DMS53 treated with DMSO at 0.1 percent for 48 hours (cell line): ENCODE measurements around the gene PIK3CA.
"Not testable (repeated sequence)": the region's sequence is repeated elsewhere in the genome, so short reads cannot be mapped to it uniquely, and the experiment has no call there.

Source experiments
- DNase-seq: peaks from one replicate; lab custom pipeline; 2025; ENCODE audit not compliant: unreplicated experiment; lab: John Stamatoyannopoulos, UW

Gene PIK3CA

DNA sequence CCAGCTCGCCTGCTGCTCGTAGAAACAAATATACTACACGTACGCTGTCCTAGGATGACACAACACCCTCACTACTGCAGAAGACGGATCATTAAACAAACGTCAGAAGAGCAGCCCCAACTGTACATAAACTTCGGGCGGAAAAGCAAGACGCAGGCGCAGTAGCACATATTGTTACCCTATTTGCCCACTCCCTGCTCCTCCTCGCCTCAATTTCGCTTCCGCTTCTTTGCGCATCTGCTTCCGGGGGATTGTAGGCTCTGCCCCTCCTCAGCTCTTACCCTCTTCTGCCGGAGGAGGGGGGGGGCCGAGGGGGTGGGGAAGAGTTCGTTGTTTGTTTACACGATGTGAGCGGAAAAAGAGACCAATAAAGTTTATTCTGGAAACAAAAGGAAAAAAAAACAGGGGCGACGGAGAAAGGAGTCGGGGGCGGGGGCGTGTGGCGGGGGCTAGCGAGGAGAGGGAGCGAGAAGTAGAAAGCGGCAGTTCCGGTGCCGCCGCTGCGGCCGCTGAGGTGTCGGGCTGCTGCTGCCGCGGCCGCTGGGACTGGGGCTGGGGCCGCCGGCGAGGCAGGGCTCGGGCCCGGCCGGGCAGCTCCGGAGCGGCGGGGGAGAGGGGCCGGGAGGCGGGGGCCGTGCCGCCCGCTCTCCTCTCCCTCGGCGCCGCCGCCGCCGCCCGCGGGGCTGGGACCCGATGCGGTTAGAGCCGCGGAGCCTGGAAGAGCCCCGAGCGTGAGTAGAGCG lies at the start of gene PIK3CA:
PIK3CA (plus strand) TSS at position 485 of the 743 bp plus-strand sequence. CDS start 50,469 bp downstream, outside the sequence.
- DNase-seq, result peak; percentile 88

DNA sequence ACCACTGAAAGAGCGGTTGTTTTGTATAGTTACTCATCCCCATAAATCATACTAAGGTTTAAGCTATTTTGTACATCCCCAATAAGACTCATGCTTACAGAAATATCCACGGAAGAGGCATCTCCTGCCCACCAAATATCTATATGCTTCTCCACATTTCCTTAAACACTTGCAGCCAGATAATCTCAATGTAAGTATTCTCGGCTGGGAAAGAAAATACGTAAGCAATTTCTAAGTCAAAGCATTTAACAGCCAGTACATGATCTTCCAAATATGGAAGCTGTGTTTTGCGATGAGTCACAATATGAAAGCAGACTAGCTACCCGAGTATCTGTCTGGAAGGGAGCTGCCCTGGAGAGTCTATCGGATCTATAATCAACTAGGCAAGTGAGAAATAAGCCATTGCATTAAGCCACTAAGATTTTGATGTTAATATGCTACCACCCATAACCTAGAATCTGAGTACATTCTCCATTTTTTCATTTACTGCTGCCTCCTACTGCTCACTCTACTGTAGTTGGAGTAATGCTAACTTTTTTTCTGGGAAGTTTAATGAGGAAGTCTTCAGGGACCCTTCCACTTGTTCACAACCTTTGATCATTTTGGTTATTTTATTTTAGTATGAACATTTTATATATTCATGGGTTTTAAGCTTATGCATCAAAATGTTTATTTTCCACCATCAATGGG lies 49.6 kb upstream of the PIK3CA start:
- no peak for DNase-seq

DNA sequence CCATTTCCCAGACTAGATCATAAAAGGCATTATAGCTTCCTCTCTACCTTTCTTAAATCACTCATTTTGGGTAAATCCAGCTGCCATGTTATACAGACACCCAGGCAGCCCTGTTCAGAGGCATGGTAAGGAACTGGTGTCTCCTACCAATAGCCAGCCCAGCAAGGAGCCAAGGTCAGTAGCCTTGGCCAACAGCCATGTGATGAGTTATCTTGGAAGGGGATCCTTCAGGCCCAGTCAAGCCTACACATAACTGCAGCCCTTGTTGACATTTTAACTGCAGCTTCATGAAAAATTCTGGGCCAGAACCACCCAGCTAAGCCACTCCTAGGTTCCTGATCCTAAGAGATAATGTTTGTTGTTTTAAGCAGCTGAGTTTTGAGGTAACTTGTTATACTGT lies 47.5 kb upstream of the PIK3CA start:
- no peak for DNase-seq

DNA sequence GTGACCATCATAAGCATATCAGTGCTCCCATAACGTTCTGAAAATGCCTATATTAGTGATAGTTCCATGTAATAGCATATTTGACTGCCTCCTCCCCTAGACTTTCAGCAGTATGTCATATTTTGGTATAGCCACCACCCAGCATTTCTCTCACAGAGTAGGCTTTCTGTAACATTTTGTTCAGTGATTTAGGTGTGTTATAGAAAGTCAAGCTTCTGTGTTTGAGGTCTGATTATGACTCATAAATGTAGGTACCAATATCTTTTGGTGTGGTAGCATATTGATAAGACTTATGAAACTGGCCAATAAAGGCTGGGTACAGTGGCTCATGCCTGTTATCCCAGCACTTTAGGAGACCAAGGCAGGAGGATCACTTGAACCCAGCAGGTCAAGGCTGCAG lies 42.3 kb upstream of the PIK3CA start:
- DNase-seq, result no peak

DNA sequence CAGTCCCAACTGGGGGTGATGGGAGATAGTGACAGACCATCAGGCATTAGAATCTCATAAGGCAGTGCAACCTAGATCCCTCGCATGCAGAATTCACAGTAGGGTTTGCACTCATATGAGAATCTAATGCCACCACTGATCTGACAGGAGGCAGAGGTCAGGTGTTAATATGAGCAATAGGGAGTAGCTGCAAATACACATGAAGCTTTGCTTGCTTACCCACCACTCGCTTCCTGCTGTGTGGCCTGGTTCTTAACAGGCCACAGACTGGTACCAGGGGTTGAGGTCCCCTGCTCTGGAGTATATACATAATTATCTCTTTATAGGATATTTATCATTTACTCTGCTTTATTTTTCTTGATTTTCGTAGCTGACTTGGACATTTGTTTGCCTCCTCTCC lies 40.5 kb upstream of the PIK3CA start:
- DNase-seq, result no peak

DNA sequence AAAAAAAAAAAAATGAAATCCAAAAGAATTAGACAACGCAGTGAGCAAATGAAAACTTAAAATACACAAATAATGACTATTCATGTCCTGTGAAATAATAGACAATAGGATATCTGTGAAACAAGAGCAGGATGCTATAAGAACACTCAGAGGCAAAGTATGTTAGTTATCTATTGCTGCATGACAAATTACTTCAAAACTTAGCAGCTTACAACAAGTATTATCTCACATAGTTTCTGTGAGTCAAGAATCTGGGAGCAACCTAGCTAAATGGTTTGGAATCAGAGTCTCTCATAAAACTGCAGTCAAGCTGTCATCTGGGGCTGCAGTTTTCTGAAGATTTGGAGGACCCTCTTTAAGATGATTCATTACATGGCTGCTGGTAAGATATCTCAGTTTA lies 40.1 kb upstream of the PIK3CA start:
- DNase-seq, result no peak

DNA sequence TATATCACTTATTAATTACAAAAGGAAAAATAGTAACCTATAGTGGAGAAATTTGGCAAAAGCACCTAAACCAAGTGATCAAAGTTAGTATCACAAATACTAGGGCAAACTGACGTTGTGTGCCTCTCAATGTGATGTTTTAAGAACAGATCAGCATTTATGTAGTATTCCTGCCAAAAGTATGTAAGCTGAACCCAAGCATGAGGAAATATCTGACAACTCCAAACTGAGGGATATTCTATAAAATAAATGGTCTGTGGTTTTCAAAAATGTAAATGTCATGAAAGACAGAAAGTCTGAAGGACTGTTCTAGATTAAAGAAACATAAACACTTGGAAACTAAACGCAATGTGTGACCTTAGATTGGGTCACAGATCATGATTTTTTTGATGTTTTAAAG lies 34.3 kb upstream of the PIK3CA start:
- DNase-seq, result no peak

DNA sequence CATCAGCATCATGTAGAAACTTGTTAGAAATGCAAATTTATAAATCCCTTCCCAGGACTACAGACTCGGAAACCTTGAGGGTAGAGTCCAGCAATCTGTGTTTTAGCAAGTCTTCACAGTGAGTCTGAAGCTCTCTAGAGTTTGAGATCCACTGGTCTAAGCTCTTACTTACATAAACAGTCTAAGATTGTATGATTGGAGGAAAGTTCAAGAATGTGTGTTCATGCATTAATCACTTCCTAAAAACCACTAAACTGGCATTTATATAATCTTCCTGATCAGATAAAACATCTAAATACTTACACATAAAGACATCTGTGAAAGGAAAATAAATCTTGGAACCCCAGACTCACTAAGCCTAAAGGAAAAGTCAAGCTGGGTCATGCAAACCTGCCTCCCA lies 32.7 kb upstream of the PIK3CA start:
- DNase-seq, result not testable (repeated sequence)

DNA sequence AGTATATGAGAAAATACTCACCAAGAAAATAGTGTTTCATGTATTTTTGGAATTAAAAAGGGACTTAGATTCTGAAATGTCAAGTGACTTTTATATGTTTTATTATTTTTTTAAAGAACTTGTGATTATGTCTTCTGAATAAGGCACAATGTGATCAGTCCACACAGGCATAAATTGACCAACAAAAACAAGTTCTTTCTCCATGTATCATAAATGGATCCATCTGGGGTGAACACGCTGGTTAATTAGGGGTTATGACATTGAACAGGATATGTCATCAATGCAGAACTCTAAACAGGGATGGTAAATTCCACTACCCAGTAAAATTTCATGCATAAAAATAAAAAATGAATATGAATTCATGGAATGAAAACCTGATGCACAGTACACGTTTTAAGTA lies 31.3 kb upstream of the PIK3CA start:
- no peak for DNase-seq

DNA sequence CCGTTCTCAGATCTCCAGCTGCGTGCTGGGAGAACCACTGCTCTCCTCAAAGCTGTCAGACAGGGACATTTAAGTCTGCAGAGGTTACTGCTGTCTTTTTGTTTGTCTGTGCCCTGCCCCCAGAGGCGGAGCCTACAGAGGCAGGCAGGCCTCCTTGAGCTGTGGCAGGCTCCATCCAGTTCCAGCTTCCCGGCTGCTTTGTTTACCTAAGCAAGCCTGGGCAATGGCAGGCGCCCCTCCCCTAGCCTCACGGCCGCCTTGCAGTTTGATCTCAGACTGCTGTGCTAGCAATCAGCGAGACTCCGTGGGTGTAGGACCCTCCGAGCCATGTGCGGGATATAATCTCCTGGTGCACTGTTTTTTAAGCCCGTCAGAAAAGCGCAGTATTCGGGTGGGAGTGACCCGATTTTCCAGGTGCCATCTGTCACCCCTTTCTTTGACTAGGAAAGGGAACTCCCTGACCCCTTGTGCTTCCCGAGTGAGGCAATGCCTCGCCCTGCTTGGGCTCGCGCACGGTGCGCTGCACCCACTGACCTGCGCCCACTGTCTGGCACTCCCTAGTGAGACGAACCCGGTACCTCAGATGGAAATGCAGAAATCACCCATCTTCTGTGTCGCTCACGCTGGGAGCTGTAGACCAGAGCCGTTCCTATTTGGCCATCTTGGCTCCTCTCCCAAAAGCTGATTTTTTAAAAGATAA lies 15.8 kb upstream of the PIK3CA start:
- peak; percentile 20 for DNase-seq

DNA sequence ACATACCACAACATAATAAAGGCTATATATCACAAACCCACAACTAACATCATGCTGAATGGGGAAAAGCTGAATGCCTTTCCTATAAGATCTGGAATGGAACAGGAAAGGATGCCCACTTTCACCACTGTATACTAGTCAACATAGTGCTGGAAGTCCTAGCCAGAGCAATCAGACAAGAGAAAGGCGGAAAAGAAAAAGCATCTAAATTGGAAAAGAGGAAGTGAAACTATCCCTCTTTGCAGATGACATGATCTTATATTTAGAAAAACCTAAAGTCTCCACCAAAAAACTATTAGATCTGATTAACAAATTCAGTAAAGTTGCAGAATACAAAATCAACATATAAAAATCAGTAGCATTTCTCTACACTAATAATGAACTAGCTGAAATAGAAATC lies 14.6 kb upstream of the PIK3CA start:
- no peak for DNase-seq

DNA sequence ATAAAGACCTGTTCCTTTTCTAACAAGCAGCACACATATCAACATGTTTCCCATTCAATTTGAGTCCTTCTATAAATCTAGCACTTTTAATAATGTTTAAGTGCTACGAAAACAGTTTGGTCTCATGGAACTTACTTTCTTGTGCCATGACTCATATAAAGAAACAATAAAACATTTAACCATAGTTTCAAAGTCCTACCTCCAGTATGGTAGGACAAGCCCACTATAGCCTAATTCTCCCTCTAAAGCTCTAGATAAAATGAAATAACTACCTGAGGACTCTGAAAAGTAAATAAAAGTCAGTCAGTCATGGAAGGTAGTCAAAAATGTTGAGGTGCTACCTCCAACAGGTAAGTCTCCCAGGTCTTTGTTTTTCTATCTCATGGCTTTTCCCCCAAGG lies 12.0 kb upstream of the PIK3CA start:
- no peak for DNase-seq

DNA sequence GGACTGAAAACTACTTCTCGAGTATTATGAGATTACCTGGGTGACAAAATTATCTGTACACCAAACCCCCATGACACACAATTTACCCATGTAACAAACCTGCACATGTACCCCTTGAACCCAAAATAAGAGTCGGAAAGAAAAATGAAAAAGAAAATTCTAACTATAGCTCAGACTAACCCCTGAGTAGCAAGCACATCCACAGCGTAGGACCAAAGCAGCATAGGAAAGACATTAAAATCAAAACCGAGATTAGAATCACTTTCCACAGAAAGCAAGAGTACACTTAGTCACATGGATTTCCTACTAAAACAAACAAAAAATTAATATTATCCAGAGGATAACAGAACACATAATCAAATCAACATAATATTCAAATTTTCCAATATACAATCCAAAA lies 6.3 kb upstream of the PIK3CA start:
- DNase-seq, result no peak

DNA sequence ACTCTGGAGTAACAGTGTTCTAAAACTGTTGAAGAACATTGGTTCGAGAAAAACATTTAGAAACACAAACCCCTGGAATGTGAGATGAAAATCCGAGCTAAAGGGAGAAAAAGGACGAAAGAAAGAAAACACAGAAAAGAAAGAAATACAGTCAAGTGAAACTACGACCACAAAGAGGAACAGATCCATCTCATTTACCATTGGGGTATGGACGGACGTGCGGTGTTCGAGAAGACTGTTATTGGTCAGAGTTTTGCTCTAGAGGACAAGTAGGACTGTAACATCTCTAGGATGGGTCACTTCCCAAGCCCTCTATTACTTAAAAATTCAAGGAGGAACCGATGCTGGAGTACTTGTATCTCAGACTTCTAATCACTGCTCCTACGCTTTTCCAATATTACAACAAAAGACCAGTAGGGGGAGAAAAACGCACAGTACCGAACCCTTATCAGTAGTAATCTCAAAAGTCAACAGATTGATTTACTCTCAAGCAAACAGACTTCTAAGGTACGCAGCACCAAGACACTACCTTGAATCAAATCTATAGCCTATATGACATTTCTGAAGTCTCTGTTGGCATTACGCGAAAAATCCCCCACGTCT lies 1.1 kb upstream of the PIK3CA start:
- peak; percentile 51 for DNase-seq

DNA sequence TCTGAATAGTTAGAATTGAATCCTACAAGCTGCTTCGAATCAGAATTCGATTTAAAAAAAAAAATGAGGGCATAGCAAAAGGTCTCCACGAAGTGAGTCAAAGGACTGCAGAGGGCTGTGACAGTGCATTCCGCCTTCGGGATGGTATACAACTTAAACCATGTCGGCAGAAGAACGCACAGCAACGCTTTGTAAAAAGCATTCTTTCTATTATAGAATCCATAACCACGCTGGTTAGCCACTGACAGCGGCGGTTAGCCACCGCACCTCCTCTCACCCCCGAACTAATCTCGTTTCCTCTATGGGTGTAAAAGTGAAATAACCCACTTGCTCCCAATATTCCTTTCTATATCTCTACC lies 664 bp upstream of the PIK3CA start:
- DNase-seq, result no peak

DNA sequence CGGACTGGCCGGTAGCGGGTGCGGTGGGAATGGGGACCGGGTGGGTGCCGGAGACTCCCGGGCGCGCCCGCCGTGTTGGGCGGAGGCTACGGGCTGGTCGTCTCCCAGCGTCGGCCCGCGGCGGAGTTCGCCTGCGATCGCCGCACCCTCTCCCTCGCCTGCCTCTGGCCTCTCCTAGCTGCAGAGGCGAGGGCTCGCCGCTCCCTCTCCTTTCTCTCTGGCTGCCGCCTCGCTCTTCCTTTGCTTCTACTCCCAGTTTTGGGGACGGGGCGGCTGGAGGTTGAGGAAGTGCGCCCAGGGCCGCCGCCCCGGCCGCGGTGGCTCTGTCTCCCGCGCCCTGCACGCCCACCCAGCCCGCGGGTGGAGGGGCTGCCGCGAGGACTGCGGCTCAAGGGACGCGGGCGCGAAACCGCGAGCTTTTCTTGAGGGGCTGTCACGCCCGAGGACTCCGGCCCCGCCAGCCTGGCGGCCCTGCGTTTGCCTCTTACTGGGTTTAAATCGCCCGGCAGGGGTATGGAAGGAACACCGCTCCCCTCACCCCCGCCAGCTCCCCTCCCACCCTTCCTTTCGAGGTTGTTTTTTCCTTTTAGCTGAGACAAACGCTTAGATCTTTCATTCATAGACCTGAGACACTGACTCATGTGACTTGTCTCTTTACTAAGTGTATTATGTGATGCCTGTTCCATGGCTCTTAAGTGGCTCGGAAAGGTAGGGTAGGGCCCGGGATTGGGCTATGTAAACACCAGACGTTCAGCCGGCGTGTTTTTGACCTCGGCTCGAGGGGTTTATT lies 654 bp downstream of the PIK3CA start:
- peak; percentile 15 for DNase-seq

DNA sequence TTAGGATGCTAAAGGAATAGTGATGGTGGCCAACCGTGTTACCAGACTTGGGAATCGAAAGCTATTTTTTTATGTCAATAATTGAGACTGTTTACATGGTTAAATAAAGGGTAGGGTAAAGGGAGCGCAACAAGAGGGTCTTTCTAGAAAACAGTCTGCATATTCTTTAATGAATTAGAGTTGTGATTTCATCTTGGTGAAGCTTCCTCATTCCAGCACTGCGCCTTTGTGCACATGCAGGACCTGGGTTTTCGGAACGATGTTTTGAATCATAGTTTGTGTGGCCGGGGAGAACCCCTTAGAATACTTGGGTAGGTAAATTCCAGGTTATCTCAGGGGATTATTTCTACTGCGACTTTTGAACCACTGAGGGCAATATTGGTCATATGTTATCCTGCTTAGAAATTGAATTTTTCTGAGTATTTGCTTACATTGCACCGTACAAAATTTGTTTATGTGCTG lies 1.3 kb downstream of the PIK3CA start:
- DNase-seq, result no peak

DNA sequence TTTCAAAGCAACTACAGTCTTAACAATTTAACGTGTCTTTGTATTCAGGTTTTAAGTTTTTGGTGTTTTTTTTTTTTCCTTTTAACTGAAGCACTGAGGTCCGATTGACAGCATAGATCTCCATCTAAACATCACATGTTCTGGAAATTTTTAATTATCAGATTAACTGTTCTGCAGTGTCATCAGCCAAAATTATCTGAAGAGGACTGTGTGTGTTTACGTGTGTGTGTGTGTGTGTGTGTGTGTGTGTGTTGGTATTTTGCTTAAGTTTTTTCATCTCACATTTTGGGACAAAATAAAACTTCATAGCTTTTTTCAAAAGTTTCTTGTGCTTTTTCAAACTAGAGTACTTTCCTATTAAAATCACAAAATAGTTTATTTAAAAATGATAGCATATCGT lies 1.8 kb downstream of the PIK3CA start:
- no peak for DNase-seq

DNA sequence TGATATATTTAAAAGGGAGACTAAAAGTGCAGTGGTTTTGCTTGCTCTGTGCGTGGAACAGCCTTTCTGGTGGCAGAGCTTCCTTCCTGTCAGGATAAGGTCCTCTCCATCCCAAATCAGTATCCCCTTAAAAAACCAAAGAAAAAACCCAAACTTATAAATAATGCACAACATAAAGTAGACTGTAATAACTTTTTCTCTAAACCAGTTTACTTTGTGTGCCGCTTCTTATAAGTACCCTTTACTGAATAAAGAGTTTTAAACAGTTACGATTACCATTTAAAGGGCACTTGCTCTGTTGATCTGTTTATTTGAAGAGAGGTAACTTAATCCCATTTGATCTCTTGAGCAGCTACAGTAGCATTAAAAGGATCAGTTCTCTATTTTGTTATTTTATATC lies 2.5 kb downstream of the PIK3CA start:
- no peak for DNase-seq

DNA sequence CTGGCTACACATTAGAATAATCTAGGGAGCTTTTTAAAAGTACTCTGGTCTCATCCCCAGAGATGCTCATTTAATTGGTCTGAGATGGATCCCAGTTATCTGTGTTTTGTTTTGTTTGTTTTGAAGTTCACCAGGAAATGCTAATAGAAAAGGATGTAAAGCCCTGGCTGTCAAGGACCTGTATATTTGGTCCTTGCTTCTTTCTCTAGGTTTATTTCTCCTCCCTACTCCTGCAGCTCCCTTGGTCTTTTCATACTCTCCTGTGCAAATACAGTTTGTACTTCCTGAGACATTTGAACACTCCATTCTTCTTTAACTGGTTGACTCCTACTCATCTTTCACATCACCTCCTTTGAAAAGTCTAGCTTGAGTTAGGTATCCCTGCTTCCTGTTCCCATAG lies 3.3 kb downstream of the PIK3CA start:
- no peak for DNase-seq

DNA sequence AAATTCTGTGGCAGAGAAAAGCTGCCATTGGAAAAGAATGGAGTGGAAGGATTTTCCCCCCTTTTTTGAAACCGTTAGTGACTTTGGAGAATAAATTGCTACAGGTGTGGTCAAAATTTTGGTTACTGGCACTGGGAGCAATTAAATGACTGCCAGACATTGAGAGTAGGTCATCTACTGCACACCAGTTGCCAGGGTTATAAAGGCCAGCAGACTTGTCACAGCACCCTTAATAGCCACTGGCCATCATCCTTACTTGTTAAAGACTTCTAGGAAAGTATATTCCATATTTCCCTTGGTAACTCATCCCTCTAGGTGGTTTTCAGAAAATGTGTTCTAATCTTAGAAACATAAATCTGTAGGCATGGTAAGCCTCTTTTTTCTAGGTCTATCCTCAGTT lies 8.0 kb downstream of the PIK3CA start:
- DNase-seq, result no peak
